IMR-90 (cell line): ENCODE measurements around the gene CD93. TPM values are rescaled to one million over a fixed set of nuclear protein-coding genes. Genes with fewer than 3 reads are reported as not detected.

Source experiments
- ATAC-seq: fragments of 200-7000 bp; cut with Tn5 transposase; 2 replicates; pipeline ENCODE4 v1.9.1; 2020; ENCODE audit warnings: low read depth, mild to moderate bottlenecking, moderate library complexity
- BruUV-seq: library from RNA; stranded (reverse); fragments of 400-500 nt; replicated peaks from 2 replicates; lab custom pipeline; 2021; lab: Mats Ljungman, UMichigan
- CTCF ChIA-PET: fragments of 300-600 bp; formaldehyde crosslinking; extraction: SDS; loops from one replicate; lab custom pipeline; 2021; ENCODE audit warnings: antibody characterized with exemption; lab: Yijun Ruan, JAX
- POLR2A ChIA-PET: fragments of 300-600 bp; sonication (Branson Sonifier 250); formaldehyde crosslinking; loops from one replicate; lab custom pipeline; 2022; ENCODE audit warnings: antibody characterized with exemption; ENCODE audit not compliant: unreplicated experiment; lab: Charles Lee
- DNase-seq: peaks from one replicate; pipeline ENCODE4 v3.0.0; 2013
- H2AFZ ChIP-seq: replicated peaks from 2 replicates; pipeline ENCODE3; 2013; ENCODE audit warnings: low read length, mild to moderate bottlenecking; ENCODE audit not compliant: poor library complexity
- H2AK5ac ChIP-seq: 2 replicates; pipeline ENCODE4 v1.6.1; 2013; ENCODE audit warnings: low read depth, low read length, inconsistent platforms
- H2AK9ac ChIP-seq: replicated peaks from 2 replicates; pipeline ENCODE3; 2013; ENCODE audit warnings: mild to moderate bottlenecking, low read depth, low read length, moderate library complexity; ENCODE audit not compliant: poor library complexity
- H2BK120ac ChIP-seq: 2 replicates; pipeline ENCODE4 v1.6.1; 2013; ENCODE audit warnings: low read depth, low read length, inconsistent platforms
- H2BK15ac ChIP-seq: 3 replicates; pipeline ENCODE4 v1.6.1; 2013; ENCODE audit warnings: low read depth, low read length, inconsistent platforms
- H2BK20ac ChIP-seq: 2 replicates; pipeline ENCODE4 v1.6.1; 2013; ENCODE audit warnings: low read depth, mild to moderate bottlenecking, inconsistent platforms, low read length, moderate library complexity
- H2BK5ac ChIP-seq: 2 replicates; pipeline ENCODE4 v1.6.1; 2013; ENCODE audit warnings: mild to moderate bottlenecking, low read depth, low read length, inconsistent platforms; ENCODE audit not compliant: poor library complexity, severe bottlenecking
- H3K14ac ChIP-seq: replicated peaks from 2 replicates; pipeline ENCODE4 v1.6.1; 2013; ENCODE audit warnings: low read depth, low read length, inconsistent platforms
- H3K18ac ChIP-seq: 2 replicates; pipeline ENCODE4 v1.6.1; 2013; ENCODE audit warnings: low read depth, low read length, control low read depth
- H3K23ac ChIP-seq: 2 replicates; pipeline ENCODE4 v1.6.1; 2013; ENCODE audit warnings: low read depth, low read length, inconsistent platforms
- H3K27ac ChIP-seq: 2 replicates; pipeline ENCODE4 v1.5.1; 2013; ENCODE audit warnings: mild to moderate bottlenecking, control low read depth, low read length; ENCODE audit not compliant: insufficient read depth
- H3K27me3 ChIP-seq: 2 replicates; pipeline ENCODE4 v1.6.1; 2013; ENCODE audit warnings: low read length; ENCODE audit not compliant: control insufficient read depth, insufficient read depth
- H3K36me3 ChIP-seq: 2 replicates; pipeline ENCODE4 v1.6.1; 2013; ENCODE audit warnings: low read length, mixed read lengths; ENCODE audit not compliant: control insufficient read depth, insufficient read depth
- H3K4ac ChIP-seq: 2 replicates; pipeline ENCODE4 v1.6.1; 2013; ENCODE audit warnings: low read depth, low read length, inconsistent platforms
- H3K4me1 ChIP-seq: 2 replicates; pipeline ENCODE4 v1.6.1; 2013; ENCODE audit warnings: low read length, mixed read lengths; ENCODE audit not compliant: control insufficient read depth, insufficient read depth
- H3K4me2 ChIP-seq: 2 replicates; pipeline ENCODE4 v1.6.1; 2013; ENCODE audit warnings: low read depth, mild to moderate bottlenecking, control low read depth, low read length, moderate library complexity
- H3K4me3 ChIP-seq: 2 replicates; pipeline ENCODE4 v1.5.1; 2013; ENCODE audit warnings: low read depth, mild to moderate bottlenecking, control low read depth, low read length, moderate library complexity; ENCODE audit not compliant: insufficient read depth
- H3K56ac ChIP-seq: 2 replicates; pipeline ENCODE4 v1.6.1; 2013; ENCODE audit warnings: low read length, inconsistent platforms; ENCODE audit not compliant: insufficient read depth; ENCODE audit errors: extremely low read depth
- H3K79me1 ChIP-seq, 2 experiments: 2 replicates each; pipeline ENCODE4 v1.6.1; 2013; ENCODE audit warnings: low read length in 2 of 2, inconsistent platforms in 1 of 2, low read depth in 1 of 2
- H3K9ac ChIP-seq: 2 replicates; pipeline ENCODE4 v1.6.1; 2013; ENCODE audit warnings: low read depth, low read length, control low read depth
- H3K9me1 ChIP-seq: 2 replicates; pipeline ENCODE4 v1.6.1; 2013; ENCODE audit warnings: low read length, inconsistent platforms; ENCODE audit not compliant: insufficient read depth
- H3K9me3 ChIP-seq: 2 replicates; pipeline ENCODE4 v1.6.1; 2013; ENCODE audit warnings: low read length; ENCODE audit not compliant: control insufficient read depth, insufficient read depth
- H4K20me1 ChIP-seq: 2 replicates; pipeline ENCODE4 v1.6.1; 2013; ENCODE audit warnings: low read length, inconsistent platforms; ENCODE audit not compliant: insufficient read depth
- H4K5ac ChIP-seq: 2 replicates; pipeline ENCODE4 v1.6.1; 2013; ENCODE audit warnings: mild to moderate bottlenecking, low read depth, low read length, control low read depth
- H4K8ac ChIP-seq, 2 experiments: 2 replicates each; pipeline ENCODE4 v1.6.1; 2013; ENCODE audit warnings: low read depth in 2 of 2, low read length in 2 of 2, control low read depth in 1 of 2, inconsistent platforms in 1 of 2
- H4K91ac ChIP-seq: 2 replicates; pipeline ENCODE4 v1.6.1; 2013; ENCODE audit warnings: low read depth, low read length, inconsistent platforms; ENCODE audit not compliant: insufficient read depth
- CEBPB ChIP-seq: IDR thresholded peaks from 2 replicates; pipeline ENCODE4 v1.6.1; 2012; ENCODE audit warnings: low read depth, low read length, improper control_type of control experiment
- CHD1 ChIP-seq: IDR thresholded peaks from 2 replicates; pipeline ENCODE4 v1.6.1; 2012; ENCODE audit warnings: low read depth, low read length, improper control_type of control experiment
- ELK1 ChIP-seq: fragments of 150-350 bp; IDR thresholded peaks from 2 replicates; pipeline ENCODE4 v1.6.1; 2016; ENCODE audit warnings: low read depth, mild to moderate bottlenecking, low read length, moderate library complexity, borderline replicate concordance
- FOS ChIP-seq: fragments of 150-350 bp; IDR thresholded peaks from 2 replicates; pipeline ENCODE4 v1.6.1; 2016; ENCODE audit warnings: low read depth, low read length
- MAFK ChIP-seq: IDR thresholded peaks from 2 replicates; pipeline ENCODE4 v1.6.1; 2012; ENCODE audit warnings: low read depth, low read length, improper control_type of control experiment
- MAZ ChIP-seq: IDR thresholded peaks from 2 replicates; pipeline ENCODE4 v1.6.1; 2012; ENCODE audit warnings: low read depth, mild to moderate bottlenecking, low read length, improper control_type of control experiment, moderate library complexity, borderline replicate concordance
- MXI1 ChIP-seq: IDR thresholded peaks from 2 replicates; pipeline ENCODE4 v1.6.1; 2012; ENCODE audit warnings: low read depth, mild to moderate bottlenecking, low read length, moderate library complexity, borderline replicate concordance
- NFE2L2 ChIP-seq: fragments of 150-350 bp; IDR thresholded peaks from 2 replicates; pipeline ENCODE4 v1.6.1; 2016; ENCODE audit warnings: low read depth, mild to moderate bottlenecking, low read length
- RFX5 ChIP-seq: IDR thresholded peaks from 2 replicates; pipeline ENCODE4 v1.8.0; 2012; ENCODE audit warnings: low read depth, mild to moderate bottlenecking, low read length, moderate library complexity
- SMC3 ChIP-seq: fragments of 150-350 bp; IDR thresholded peaks from 2 replicates; pipeline ENCODE4 v1.6.1; 2016; ENCODE audit warnings: low read depth, mild to moderate bottlenecking, antibody characterized with exemption, low read length, moderate library complexity
- USF2 ChIP-seq: fragments of 150-350 bp; IDR thresholded peaks from 2 replicates; pipeline ENCODE4 v1.6.1; 2017; ENCODE audit warnings: mild to moderate bottlenecking, antibody characterized with exemption, low read length, low read depth
- WGBS, 2 experiments: methylation state at CpG; one replicate each; pipeline versions ENCODE4 v1.1.5 to v1.1.7; 2013; ENCODE audit warnings: missing lambda C conversion rate in 2 of 2; ENCODE audit not compliant: insufficient read length in 1 of 2; ENCODE audit errors: extremely low coverage in 2 of 2; 5-methylcytosine and 5-hydroxymethylcytosine counted together
- dilution Hi-C: fragments of 300-500 bp; cut with HindIII; formaldehyde crosslinking; loops from one replicate; pipeline ENCODE4 v1.14.3; 2018; ENCODE audit warnings: low sequenced_read_pairs; ENCODE audit not compliant: unreplicated experiment
- in situ Hi-C: fragments of 300-500 bp; cut with MboI; formaldehyde crosslinking; loops from 3 replicates; pipeline ENCODE4 v1.14.3; 2019; ENCODE audit warnings: low sequenced_read_pairs, inconsistent platforms, mixed read lengths
- intact Hi-C: fragments of 100-400 bp; cut with micrococcal nuclease; formaldehyde crosslinking; loops from 2 replicates; pipeline ENCODE4 v1.10.0; 2022
- polyA plus RNA-seq, 3 experiments: library from polyadenylated mRNA; depleted of rRNA; stranded (reverse); fragments of >200 nt; gene quantifications; 2 replicates each; pipeline ENCODE4 v1.2.3, GENCODE V29; 2012; ENCODE audit warnings: low replicate concordance in 1 of 3
- total RNA-seq: library from RNA; depleted of rRNA; stranded (reverse); fragments of >200 nt; gene quantifications from 2 replicates; pipeline ENCODE4 v1.2.3, GENCODE V29; 2012

Gene CD93
- total and polyA plus RNA-seq, 2 of the 4 experiments (the other 2 are of a cell fraction): under 0.01 to 0.02 TPM

GRCh38 chr20:23042270-23042669, 43.9 kb downstream of the CD93 start:
- intact Hi-C loops: no loop called here
- Histone ChIP-seq H4K20me1 (no peaks in the 10 kb centered on the region), H3K18ac (no peak overlapping the region), H3K9me3 (no peaks in the 10 kb centered on the region), H3K4me3 (no peak overlapping the region), H3K14ac (no peak overlapping the region), H3K23ac (no peak overlapping the region), H2BK15ac (no peak overlapping the region), H3K27ac (no peak overlapping the region), H2BK20ac (no peak overlapping the region), H2AFZ (no peak overlapping the region), H3K79me1 (no peaks in the 10 kb centered on the region), H4K8ac (no peak overlapping the region), H2BK120ac (no peak overlapping the region), H4K5ac (no peak overlapping the region), H2AK9ac (no peak overlapping the region), H3K36me3 (no peaks in the 10 kb centered on the region), H2BK5ac (no peak overlapping the region), H3K4me1 (no peaks in the 10 kb centered on the region; the same call in 1 of the 2 replicates), H3K9me1 (no peaks in the 10 kb centered on the region), H3K4ac (no peak overlapping the region), H2AK5ac (no peak overlapping the region), H3K9ac (no peak overlapping the region), H4K91ac (no peak overlapping the region), H3K27me3 (peaks cover 48% of the 10 kb centered on the region), H3K56ac (no peak overlapping the region), H3K4me2 (no peak overlapping the region)
- in situ Hi-C loops: no loop called here
- dilution Hi-C loops: no loop called here
- no peak for ATAC-seq
- POLR2A ChIA-PET: no interaction called here
- TF ChIP-seq USF2: no peak
- no peak for TF ChIP-seq MAZ
- TF ChIP-seq FOS: no peak
- no peak for TF ChIP-seq CEBPB
- TF ChIP-seq MAFK: no peak
- TF ChIP-seq MXI1: no peak
- TF ChIP-seq ELK1: no peak
- TF ChIP-seq CHD1: no peak
- no peak for TF ChIP-seq RFX5
- no peak for TF ChIP-seq NFE2L2
- no peak for TF ChIP-seq SMC3
- BruUV-seq: no TSS peak
- no CpG with 5 or more reads among the region's 3 CpGs for WGBS, 2 experiments
- no peak for DNase-seq
- CTCF ChIA-PET: no interaction called here
